Omental fat pad (tissue), 4 donors: ENCODE measurements around the gene YEATS2. TPM values are rescaled to one million over a fixed set of nuclear protein-coding genes. Genes with fewer than 3 reads are reported as not detected.

Source experiments
- ATAC-seq: fragments of 150-250 bp; one replicate; pipeline ENCODE4 v1.9.1; 2016; ENCODE audit warnings: mild to moderate bottlenecking, moderate library complexity; ENCODE audit not compliant: low FRiP score
- DNase-seq: peaks from one replicate; pipeline ENCODE4 v3.0.0-alpha.2; 2019; ENCODE audit warnings: low spot score
- total RNA-seq, 4 donors: library from RNA; depleted of rRNA; stranded (reverse); fragments of >200 nt; gene quantifications; one replicate each; pipeline ENCODE4 v1.1.0, GENCODE V29; 2016
- TF ChIP-seq, protein P1 (sequence below), 3 donors: fragments of 450-650 bp; IDR thresholded peaks; one replicate each; pipeline ENCODE4 v1.5.1; 2016 to 2017; ENCODE audit warnings: antibody characterized with exemption in 3 of 3, mild to moderate bottlenecking in 3 of 3, moderate library complexity in 2 of 3

Gene YEATS2
- total RNA-seq, 4 donors from 2014 or later: 17.7 to 36.1 (median 23.7) TPM

DNA sequence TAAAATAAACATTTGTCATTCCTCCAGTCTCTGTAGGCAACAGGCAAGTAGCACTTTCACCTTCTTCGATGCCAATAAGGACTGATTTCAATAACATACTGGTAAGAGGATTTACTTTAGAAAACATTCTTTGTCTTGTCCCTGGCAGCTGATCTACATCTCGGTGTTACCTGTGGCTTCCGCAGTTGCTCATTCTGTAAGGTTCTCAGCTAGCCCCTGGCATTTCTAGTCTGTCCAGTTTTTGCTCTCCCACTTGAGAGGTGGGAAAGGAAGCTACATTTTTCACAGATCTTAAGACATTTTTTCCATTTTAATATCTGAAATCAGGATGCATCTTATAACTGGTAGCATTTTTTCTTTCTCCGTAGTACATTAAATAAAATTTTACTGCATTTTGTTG, 147.5 kb downstream of the YEATS2 start:
- ATAC-seq: no peak
- no peak for DNase-seq
- TF ChIP-seq, protein P1, sequence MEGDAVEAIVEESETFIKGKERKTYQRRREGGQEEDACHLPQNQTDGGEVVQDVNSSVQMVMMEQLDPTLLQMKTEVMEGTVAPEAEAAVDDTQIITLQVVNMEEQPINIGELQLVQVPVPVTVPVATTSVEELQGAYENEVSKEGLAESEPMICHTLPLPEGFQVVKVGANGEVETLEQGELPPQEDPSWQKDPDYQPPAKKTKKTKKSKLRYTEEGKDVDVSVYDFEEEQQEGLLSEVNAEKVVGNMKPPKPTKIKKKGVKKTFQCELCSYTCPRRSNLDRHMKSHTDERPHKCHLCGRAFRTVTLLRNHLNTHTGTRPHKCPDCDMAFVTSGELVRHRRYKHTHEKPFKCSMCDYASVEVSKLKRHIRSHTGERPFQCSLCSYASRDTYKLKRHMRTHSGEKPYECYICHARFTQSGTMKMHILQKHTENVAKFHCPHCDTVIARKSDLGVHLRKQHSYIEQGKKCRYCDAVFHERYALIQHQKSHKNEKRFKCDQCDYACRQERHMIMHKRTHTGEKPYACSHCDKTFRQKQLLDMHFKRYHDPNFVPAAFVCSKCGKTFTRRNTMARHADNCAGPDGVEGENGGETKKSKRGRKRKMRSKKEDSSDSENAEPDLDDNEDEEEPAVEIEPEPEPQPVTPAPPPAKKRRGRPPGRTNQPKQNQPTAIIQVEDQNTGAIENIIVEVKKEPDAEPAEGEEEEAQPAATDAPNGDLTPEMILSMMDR (IDR thresholded peaks at IDR 0.05): no peak

DNA sequence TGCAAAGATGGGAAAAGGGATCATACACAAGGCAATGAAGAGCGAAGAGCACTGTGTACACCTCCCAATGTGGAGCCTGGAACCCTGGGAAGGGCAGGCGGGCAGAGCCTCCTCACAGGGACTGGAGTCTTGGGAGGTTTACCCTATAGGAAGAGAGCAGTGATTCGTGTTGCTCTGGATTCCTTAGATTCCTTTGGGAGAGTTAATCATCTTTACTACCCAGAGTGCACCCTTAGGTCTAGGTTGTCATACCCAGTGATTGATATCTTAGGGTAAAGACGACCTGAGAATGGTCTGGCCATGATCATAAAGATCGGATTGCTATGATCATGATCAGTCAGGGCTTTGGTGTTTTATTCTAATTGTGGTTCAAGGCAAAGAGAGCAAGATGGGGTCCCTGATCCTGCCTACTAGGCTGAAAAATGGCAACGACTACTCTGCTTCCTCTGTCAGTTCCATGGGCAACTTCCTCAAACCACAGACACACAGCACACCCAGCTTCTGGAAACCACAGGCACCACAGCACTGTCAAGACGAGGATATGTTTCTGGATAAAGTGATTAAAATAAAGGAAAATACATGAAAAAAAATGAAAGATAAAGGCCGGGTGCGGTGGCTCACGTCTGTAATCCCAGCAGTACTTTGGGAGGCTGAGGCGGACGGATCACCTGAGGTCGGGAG, 148.2 kb downstream of the YEATS2 start:
- no peak for ATAC-seq
- no peak for DNase-seq
- TF ChIP-seq, protein P1 (IDR thresholded peaks at IDR 0.05): no peak

GRCh38 chr3:183854318-183855035, 156.9 kb downstream of the YEATS2 start:
- ATAC-seq (no peak), DNase-seq (no peak)
- TF ChIP-seq, protein P1 (IDR thresholded peaks at IDR 0.05): no peak

DNA sequence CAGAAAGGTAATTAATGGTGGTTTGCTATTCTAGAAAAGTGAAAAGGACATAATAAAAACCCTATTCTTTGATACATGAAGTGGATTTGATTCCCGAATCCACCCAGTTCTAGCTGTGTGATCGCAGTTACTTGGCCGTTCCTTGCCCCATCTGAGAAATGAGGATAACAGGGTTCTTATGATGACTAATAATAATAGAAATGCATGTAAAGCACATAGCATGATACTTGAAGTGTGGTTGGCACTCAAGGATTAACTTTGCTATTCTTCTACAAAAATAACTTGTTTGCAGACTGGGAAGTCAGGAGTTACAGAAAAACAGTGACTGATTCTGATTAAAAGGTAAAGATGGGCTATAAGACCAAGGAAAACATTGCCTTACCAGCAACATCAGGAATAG, 160.3 kb downstream of the YEATS2 start:
- DNase-seq: no peak
- TF ChIP-seq, protein P1 (IDR thresholded peaks at IDR 0.05): no peak
- ATAC-seq: no peak

Other genes starting within 250 kb of the YEATS2 start
- gene KLHL6, start 142.1 kb upstream of the YEATS2 start, total RNA-seq: 10 to 100 TPM in 1 of 4 donors, 1 to 10 TPM in 3; 3.0 to 21.5 (median 6.5) TPM
- 10 to 100 TPM; 47.2 to 99.5 (median 80.3) TPM for gene KLHL24, start 62.2 kb upstream of the YEATS2 start, total RNA-seq
- 1 to 10 TPM in 3 of 4 donors, not detected in 1; 1.8 to 2.8 (median 2.4) TPM for gene MAP6D1, start 127.8 kb downstream of the YEATS2 start, total RNA-seq
- 10 to 100 TPM; 40.8 to 57.0 (median 47.6) TPM for gene PARL, start 187.1 kb downstream of the YEATS2 start, total RNA-seq